Measurements from ENCODE around the gene LRRC74A. TPM values are rescaled to one million over a fixed set of nuclear protein-coding genes. Genes with fewer than 3 reads are reported as not detected.

LRRC74A gene
- polyA plus RNA-seq, 5 donors = 0.12 to 0.33 (median 0.22) TPM

Other genes with a start within 250 kb of the LRRC74A start
- gene VASH1, start 64.9 kb upstream of the LRRC74A start, polyA plus RNA-seq (ENCODE audit: insufficient read depth in 1 of 5, insufficient read length in 5 of 5, low replicate concordance in 1 of 5) = 10 to 100 TPM; 36.7 to 56.7 (median 51.9) TPM
- gene ANGEL1, start 13.5 kb upstream of the LRRC74A start, polyA plus RNA-seq (ENCODE audit: insufficient read depth in 1 of 5, insufficient read length in 5 of 5, low replicate concordance in 1 of 5) = 10 to 100 TPM; 32.7 to 49.7 (median 39.5) TPM
- gene IRF2BPL, start 202.3 kb downstream of the LRRC74A start, polyA plus RNA-seq (ENCODE audit: insufficient read depth in 1 of 5, insufficient read length in 5 of 5, low replicate concordance in 1 of 5) = 10 to 100 TPM; 24.7 to 49.4 (median 31.3) TPM

Measured in right lung (tissue), 5 donors.